Glutamatergic neuron (in vitro differentiated cells): ENCODE measurements around the gene RNF150. TPM values are rescaled to one million over a fixed set of nuclear protein-coding genes. Genes with fewer than 3 reads are reported as not detected.

Experiments used
- DNase-seq: peaks from one replicate; pipeline ENCODE4 v3.0.0; 2022
- H3K27ac Mint-ChIP-seq: one replicate; pipeline ENCODE4 v1.8.0; 2020; ENCODE audit warnings: mild to moderate bottlenecking, mixed read lengths, inconsistent platforms; ENCODE audit not compliant: unreplicated experiment
- H3K27me3 Mint-ChIP-seq: one replicate; pipeline ENCODE4 v1.8.0; 2020; ENCODE audit warnings: mild to moderate bottlenecking, moderate library complexity, mixed read lengths, inconsistent platforms; ENCODE audit not compliant: unreplicated experiment
- H3K36me3 Mint-ChIP-seq: one replicate; pipeline ENCODE4 v1.8.0; 2020; ENCODE audit warnings: mild to moderate bottlenecking, mixed read lengths, inconsistent platforms; ENCODE audit not compliant: unreplicated experiment
- H3K4me1 Mint-ChIP-seq: one replicate; pipeline ENCODE4 v1.8.0; 2020; ENCODE audit warnings: mild to moderate bottlenecking, low read depth, mixed read lengths, inconsistent platforms; ENCODE audit not compliant: unreplicated experiment
- H3K4me3 Mint-ChIP-seq: one replicate; pipeline ENCODE4 v1.8.0; 2020; ENCODE audit warnings: mild to moderate bottlenecking, mixed read lengths, inconsistent platforms; ENCODE audit not compliant: unreplicated experiment
- H3K9me3 Mint-ChIP-seq: one replicate; pipeline ENCODE4 v1.8.0; 2020; ENCODE audit warnings: mild to moderate bottlenecking, moderate library complexity, mixed read lengths, inconsistent platforms; ENCODE audit not compliant: unreplicated experiment
- total RNA-seq: library from RNA; stranded (reverse); fragmentation: NEBNext Ultra II Directional; extraction: Animal tissue kit (Norgen Biotek cat#: 25700); gene quantifications from one replicate; pipeline ENCODE4 v1.2.1, GENCODE V29; 2021; ENCODE audit not compliant: unreplicated experiment
- TF ChIP-seq, protein P1 (sequence below): fragments of 200-600 bp; sonication (generic); IDR thresholded peaks from one replicate; pipeline ENCODE4 v1.5.0; 2021; ENCODE audit not compliant: partially characterized antibody, unreplicated experiment

Gene RNF150
- total RNA-seq, 1 donor from 2014 or later: 23.3 TPM

DNA sequence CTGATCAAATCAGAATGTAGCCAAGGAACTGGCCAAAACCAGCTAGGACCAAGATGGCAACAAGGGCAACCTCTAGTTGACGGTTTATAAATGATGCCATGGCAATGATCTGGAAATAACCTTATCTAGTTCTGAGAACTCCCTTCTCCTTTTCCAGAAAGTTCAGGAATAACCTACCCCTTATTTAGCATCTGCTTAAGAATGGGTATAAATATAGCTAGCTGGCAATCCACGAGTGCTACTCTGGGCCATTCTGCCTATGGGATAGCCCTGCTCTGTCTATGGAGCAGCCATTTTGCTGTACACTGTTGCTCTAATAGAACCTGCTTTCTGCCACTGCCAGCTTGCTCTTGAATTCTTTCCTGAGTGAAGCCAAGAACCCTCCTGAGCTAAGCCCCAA, 192.7 kb downstream of the RNF150 start:
- DNase-seq: no peak
- TF ChIP-seq, protein P1, sequence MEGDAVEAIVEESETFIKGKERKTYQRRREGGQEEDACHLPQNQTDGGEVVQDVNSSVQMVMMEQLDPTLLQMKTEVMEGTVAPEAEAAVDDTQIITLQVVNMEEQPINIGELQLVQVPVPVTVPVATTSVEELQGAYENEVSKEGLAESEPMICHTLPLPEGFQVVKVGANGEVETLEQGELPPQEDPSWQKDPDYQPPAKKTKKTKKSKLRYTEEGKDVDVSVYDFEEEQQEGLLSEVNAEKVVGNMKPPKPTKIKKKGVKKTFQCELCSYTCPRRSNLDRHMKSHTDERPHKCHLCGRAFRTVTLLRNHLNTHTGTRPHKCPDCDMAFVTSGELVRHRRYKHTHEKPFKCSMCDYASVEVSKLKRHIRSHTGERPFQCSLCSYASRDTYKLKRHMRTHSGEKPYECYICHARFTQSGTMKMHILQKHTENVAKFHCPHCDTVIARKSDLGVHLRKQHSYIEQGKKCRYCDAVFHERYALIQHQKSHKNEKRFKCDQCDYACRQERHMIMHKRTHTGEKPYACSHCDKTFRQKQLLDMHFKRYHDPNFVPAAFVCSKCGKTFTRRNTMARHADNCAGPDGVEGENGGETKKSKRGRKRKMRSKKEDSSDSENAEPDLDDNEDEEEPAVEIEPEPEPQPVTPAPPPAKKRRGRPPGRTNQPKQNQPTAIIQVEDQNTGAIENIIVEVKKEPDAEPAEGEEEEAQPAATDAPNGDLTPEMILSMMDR: no peak
- H3K4me1 Mint-ChIP-seq: peaks cover 4% of the 10 kb centered on the region
- H3K27me3 Mint-ChIP-seq: no peaks in the 10 kb centered on the region
- no peak overlapping the region for H3K27ac Mint-ChIP-seq
- H3K4me3 Mint-ChIP-seq: no peak overlapping the region
- H3K9me3 Mint-ChIP-seq: no peaks in the 10 kb centered on the region
- H3K36me3 Mint-ChIP-seq: no peaks in the 10 kb centered on the region

DNA sequence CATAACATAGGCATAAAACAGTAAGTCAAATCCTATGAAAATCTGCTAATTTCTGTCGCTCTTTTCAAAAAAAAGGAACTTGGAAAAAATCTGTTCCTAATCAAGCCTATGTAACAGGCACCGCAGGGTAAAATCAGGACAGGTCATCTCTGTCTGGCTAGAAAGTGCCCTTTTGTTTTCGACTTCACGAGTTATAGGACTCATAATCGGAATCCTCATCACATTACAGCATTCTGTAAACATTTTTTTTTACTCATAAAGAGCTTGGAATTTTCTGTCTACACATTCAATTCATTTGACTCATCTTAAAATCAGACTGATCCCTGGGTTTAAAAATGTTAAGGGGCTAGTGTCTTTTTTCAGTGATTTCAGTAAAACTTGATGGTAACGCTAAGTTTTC, 195.4 kb downstream of the RNF150 start:
- Mint-ChIP-seq H3K36me3 (no peaks in the 10 kb centered on the region), H3K27me3 (no peaks in the 10 kb centered on the region), H3K9me3 (no peaks in the 10 kb centered on the region), H3K27ac (no peak overlapping the region), H3K4me3 (no peak overlapping the region), H3K4me1 (peaks cover 4% of the 10 kb centered on the region)
- DNase-seq: no peak
- TF ChIP-seq, protein P1: no peak

DNA sequence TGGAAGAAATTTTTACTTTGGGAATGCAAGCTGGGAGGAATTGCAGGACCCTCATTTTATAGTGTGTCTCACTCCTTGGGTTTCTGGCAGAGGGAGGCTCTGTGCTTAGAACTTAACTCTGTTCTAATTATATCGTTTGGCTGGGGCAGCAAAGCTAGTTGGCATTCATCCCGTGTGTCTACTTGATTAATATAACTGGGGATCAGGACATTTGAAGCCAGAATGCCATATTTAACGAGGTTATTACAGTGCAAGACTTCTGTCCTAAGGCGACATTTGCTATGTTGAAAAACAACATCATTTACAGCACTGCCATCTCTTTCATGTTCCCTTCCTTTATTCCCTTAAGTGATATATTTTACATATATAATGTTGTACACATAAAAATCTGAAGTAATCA, 198.0 kb downstream of the RNF150 start:
- H3K4me1 Mint-ChIP-seq: peaks cover 4% of the 10 kb centered on the region
- no peak overlapping the region for H3K4me3 Mint-ChIP-seq
- H3K9me3 Mint-ChIP-seq: no peaks in the 10 kb centered on the region
- no peaks in the 10 kb centered on the region for H3K27me3 Mint-ChIP-seq
- H3K36me3 Mint-ChIP-seq: no peaks in the 10 kb centered on the region
- no peak for DNase-seq
- TF ChIP-seq, protein P1: no peak
- H3K27ac Mint-ChIP-seq: no peak overlapping the region

DNA sequence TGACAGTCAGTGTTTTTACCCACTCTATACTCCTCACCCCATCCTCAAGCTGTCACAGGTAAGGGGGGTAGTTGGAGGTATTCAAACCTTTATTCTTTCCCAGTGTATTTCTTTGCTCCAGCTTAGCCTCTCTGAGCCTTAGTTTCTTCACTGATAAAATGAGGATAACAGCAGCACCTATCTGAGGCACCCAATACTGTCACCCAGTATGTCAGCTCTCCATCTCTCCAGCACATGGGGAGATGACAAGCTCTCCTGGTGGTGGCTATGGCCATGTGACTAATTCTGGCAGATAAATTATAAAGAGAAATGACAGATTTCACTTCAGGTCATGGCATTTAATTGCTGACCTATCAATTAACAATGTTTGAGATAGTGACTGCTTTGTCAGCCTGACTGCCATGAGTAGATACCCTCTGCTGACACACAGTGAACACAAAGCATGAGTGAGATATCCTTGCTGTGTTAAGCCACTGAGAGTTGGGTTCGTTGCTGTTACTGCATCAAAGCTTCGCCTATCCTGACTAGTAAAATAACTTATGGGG, 200.7 kb downstream of the RNF150 start:
- TF ChIP-seq, protein P1: no peak
- no peaks in the 10 kb centered on the region for H3K9me3 Mint-ChIP-seq
- no peaks in the 10 kb centered on the region for H3K36me3 Mint-ChIP-seq
- no peak for DNase-seq
- no peaks in the 10 kb centered on the region for H3K27me3 Mint-ChIP-seq
- no peaks in the 10 kb centered on the region for H3K4me1 Mint-ChIP-seq
- no peak overlapping the region for H3K27ac Mint-ChIP-seq
- H3K4me3 Mint-ChIP-seq: no peak overlapping the region

DNA sequence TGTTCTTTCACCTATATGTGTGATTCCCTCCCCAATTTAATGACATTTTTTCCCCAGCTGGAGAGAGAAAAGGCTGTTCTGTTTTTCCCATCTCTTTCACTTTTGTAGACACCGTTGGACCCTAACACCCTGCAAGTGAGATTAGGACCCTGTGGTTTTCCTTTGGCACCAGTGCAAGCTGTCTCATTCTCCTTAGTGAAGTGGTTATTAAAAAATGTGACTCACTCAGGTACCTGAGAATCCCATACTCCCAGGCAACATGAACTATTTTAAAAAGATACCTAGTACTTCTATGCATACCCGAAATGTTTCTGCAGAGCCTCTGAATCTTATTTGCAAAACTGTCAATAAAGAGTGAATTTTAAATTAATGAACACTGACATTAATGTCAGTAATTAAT, 201.4 kb downstream of the RNF150 start:
- no peaks in the 10 kb centered on the region for H3K36me3 Mint-ChIP-seq
- no peak overlapping the region for H3K27ac Mint-ChIP-seq
- no peak for DNase-seq
- TF ChIP-seq, protein P1: no peak
- no peaks in the 10 kb centered on the region for H3K27me3 Mint-ChIP-seq
- H3K9me3 Mint-ChIP-seq: no peaks in the 10 kb centered on the region
- H3K4me1 Mint-ChIP-seq: no peaks in the 10 kb centered on the region
- H3K4me3 Mint-ChIP-seq: no peak overlapping the region
